Superior temporal gyrus (tissue), 1 donor: ENCODE measurements around the gene BRSK2.

Experiments
- DNase-seq: peaks from one replicate; pipeline ENCODE4 v3.0.0-alpha.2; 2016; ENCODE audit errors: extremely low spot score

The BRSK2 gene

DNA sequence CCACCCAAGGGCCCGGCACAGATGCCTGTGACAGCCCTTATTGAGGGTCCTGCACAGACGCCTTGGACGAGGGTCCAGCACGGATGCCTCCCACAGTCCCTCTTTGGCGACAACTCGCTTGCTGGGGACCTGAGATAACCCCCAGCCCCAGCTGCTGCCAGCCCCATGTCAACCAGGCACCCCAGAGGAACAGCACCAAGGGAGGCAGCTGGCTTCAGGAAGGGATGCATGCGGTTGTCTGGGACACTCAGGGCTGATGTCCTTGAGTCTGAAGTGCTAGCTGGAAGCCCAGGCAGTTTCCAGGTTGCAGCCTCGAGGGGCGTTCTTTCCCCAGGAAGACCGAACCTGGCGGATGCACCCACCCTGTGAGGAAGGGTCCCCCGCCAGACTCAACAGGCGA lies 63.0 kb downstream of the BRSK2 start:
- DNase-seq: no peak

DNA sequence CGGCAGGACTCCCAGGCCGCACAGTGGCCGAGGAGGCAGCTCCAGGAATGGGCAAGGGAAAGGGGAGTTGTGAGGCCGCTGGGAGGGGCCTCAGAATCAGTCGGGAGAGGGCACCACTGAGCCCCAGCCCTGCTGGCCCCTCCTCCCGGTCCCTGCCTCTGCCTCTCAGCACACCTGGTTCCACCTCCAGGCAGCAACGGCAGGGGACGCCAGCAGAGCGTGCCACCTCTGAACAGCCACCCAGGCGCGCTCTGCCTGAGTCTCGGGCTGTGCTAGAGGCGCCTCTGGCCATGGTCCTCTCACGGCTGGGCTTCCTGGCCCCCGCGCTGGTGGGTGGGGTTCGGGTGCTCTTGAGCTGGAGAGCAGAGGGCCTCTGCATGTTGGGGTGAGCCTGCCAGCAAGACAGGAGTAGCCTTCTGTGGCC lies 63.9 kb downstream of the BRSK2 start:
- no peak for DNase-seq

GRCh38 chr11:1454576-1454975 lies 64.8 kb downstream of the BRSK2 start:
- DNase-seq: no peak

GRCh38 chr11:1455032-1455762 lies 65.5 kb downstream of the BRSK2 start:
- no peak for DNase-seq

- no peak for DNase-seq
Measured at GRCh38 chr11:1455763-1456060, 66.0 kb downstream of the BRSK2 start.

- DNase-seq: no peak
Measured at GRCh38 chr11:1456176-1456575, 66.4 kb downstream of the BRSK2 start.

- no peak for DNase-seq
Measured at GRCh38 chr11:1456596-1457325, 67.0 kb downstream of the BRSK2 start.

- DNase-seq: no peak
Measured at GRCh38 chr11:1457326-1457680, 67.6 kb downstream of the BRSK2 start.

DNA sequence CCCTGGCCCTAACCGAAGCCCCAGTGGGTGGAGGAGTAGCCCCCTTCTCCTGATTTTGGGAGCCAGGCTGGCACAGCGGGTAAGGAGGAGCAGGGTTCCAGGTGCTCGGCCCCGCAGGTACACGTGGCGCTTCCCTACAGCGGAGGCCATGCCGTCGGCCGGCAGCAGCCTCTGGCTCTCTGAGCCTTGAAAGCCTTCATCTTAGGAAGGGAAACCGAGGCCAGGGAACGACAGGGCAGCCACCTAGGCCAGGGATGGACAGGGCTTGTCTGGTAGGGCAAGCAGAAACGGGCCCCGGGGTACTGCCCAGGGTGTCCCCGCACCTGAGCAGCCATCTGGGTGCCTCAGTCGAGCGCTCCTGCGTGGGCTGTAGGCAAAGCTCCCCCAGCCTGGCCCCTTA lies 68.1 kb downstream of the BRSK2 start:
- DNase-seq: no peak

DNA sequence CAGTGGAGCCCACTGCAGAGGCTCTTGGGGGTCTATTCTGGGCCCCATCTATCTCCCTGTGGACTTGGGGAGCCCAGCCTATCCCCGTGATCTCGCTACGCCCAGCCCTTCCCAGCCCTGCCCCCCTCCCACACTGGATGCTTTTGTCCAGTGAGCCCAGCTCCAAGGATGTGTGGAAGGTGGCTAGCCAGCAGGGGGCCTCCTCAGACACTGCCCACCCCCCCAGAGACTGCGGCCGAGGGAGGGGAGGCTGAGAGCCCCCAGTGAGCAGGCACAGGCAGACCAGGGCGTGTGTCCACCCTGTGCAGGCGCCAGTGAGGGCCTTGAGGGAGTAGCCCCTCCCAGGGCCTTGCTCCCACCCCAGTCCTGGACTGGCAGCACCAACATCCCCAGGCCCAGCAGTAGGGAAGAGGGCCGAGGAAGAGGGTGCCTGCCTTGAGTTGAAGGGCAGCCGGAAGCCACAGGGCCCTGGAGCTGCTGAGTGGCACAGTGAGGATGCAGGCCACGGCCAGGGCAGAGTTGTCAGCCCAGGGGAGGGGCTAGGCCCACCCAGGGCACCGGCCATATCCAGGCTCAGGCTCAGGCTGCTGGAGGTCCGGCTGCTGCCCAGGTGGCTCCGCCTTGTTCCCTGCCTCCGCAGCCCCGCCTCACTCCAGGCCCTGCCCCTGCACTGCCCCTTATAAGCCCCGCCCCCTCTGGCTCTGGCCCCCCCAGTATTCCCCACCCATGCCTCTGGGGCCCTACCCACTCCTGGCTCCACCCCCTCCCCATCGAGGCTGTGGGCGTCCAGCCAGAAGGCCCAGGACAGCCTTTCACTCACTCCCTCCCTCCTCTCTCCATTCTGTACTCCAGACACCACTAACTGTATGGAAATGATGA lies 68.8 kb downstream of the BRSK2 start:
- no peak for DNase-seq

DNA sequence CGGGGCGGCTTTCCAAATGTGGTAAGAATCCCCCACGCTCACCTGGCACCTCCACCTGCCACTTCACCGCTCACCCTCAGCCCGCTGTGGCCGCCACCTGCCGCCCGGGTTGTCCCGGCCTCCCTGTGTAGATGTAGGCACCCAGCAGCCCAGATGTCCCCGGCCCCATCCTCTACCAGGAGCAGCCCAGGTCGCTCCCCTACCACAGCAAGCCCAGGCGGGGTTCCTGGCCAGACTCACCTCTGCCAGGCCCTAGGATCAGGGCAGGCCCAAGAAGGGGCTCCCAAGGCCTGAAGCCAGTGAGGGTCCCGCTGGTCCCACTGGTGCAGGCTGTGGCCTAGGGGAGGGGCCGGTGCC lies 69.5 kb downstream of the BRSK2 start:
- DNase-seq: no peak

DNA sequence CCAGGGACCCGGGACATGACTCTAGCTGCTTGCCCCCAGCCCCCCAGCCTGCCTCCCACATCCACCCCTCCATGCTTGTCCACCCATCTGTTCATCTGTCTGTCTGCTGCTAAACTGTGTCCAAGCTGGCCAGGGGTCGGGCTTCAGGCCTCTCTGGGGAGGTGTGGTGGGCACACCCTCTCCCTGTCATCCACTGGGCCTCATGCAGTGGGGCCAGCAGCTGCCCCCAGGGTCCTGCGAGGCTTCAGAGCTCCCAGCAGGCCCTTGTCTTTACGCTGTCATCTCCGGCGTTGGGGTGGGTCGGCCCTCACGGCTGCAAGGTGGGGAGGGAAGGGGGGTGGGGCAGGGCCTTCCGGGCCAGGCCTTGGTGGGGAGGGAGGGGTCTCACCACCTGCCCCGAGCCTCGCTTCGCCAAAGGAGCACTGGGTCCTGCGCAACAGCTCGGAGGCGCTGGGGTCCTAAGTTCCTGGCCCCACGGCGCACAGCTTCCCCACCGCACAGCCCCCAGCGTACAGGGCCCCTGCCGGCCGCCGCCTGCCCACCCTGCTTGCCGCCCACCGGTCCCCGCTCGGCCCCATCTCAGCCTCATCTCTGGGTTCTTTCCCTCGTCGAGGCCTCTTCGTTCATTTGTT lies 70.1 kb downstream of the BRSK2 start:
- DNase-seq: no peak

DNA sequence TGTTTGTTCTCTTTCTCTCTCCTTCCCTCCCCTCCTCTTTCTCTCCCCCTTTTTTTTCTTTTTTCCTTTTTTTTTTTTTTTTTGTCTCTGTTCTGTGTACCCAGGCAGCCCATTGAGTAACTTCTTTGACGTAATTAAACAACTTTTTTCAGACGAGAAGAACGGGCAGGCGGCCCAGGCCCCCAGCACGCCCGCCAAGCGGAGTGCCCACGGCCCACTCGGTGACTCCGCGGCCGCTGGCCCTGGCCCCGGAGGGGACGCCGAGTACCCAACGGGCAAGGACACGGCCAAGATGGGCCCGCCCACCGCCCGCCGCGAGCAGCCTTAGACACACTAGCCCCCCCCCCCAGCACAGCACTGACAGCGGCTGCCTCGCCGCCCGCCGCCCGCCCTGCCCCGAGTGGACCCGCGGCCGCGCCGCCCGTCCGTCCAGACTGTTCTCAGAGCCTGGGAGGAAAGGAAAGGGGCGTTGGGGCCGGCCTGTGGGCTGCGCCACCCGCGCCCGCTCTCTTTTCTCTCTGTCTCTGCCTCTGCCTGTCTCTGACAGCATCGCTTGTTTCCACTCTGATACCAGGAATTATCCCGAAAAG lies 70.8 kb downstream of the BRSK2 start:
- peak; percentile 25 for DNase-seq

- DNase-seq: no peak
Measured at GRCh38 chr11:1460986-1461825, 71.5 kb downstream of the BRSK2 start.

- DNase-seq: no peak
Measured at GRCh38 chr11:1461826-1462697, 72.3 kb downstream of the BRSK2 start.

DNA sequence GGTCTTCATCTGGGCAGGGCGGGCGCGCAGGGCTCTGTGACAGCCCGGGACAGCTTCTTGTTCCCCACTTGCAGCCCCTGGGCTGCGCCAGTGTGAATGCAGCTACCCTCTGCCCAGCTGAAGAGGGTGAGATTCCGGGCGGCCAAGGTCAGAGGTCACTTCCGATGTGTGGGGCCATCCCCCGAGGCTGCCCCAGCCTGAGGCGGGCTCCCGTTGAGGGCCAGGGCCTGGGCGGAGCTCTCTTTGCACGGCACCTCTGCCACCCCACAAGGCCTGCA lies 72.9 kb downstream of the BRSK2 start:
- DNase-seq: no peak

GRCh38 chr11:1463056-1463455 lies 73.3 kb downstream of the BRSK2 start:
- DNase-seq: no peak

DNA sequence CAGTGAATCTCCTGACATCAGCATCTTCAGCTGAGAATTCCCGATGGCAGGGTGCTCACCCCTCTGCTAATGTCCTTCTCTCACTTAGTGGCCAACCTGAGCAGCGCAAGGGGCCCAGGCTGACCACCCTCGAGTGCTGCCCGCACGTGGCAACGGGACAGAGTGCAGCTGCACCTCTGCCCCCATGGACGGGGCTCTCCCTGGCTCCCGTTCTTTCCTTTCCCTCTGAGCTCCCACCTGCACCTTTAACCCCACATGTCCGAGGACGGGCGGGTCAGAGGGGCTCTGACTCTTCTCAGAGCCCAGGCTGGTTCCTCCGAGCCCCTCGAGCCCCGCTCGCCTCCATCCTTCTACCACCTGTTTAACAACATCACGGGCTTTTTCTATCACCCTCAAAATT lies 77.0 kb downstream of the BRSK2 start:
- DNase-seq: no peak

DNA sequence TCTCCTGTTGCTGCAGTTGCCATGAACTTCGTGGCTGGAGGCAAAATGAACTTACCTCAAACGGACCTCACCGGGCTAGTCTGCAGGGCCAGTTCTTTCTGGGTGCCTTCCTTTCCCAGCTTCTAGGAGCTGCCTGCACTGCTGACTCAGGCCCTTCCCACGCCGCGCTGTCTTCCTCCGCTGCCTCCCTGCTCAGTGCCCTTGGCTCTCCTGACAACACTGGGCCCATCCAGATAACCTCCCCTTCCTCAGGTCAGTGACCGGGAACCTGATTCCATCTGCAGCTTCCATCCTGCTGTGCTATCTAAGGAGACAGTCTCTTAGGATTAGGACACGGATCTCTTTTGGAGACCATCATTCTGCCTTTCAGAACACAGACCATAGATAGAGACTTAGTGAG lies 77.5 kb downstream of the BRSK2 start:
- DNase-seq: peak; percentile 25

DNA sequence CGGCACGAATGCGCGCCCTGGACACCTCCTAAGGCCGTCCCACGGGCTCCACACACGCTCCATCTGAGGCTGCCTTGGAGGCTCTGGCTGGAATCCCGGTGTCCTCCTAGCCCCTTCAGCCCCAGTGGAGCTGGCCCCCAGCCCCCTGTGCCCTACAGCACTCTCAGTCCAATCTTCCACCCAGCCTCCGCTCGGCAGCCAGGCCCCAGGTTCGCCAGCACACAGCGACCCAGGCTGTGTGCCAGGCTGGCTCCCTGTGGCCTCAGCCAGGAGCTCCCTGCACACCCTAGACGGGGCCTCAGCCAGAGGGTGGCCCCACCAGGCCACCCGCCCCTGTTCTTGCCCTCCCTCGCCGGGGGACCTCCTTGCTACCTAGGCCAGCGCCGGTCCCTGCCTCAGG lies 78.3 kb downstream of the BRSK2 start:
- DNase-seq: no peak
